Islet of Langerhans (tissue), 1 donor: ENCODE data around the gene RNF212B.
A peak's percentile ranks its signal among the peaks of the same experiment; 100 is the strongest.
"Not testable (repeated sequence)": the region's sequence is repeated elsewhere in the genome, so short reads cannot be mapped to it uniquely, and the experiment has no call there.

Source experiments
- FAIRE-seq: peaks from one replicate; lab custom pipeline; 2011; peaks lifted over from hg19 to GRCh38; lab: Jason Lieb, UNC

Gene RNF212B

GRCh38 chr14:23243066-23243465, 5.3 kb downstream of the RNF212B start:
- FAIRE-seq, result no peak

GRCh38 chr14:23245282-23245681, 7.5 kb downstream of the RNF212B start:
- peak; percentile 95 for FAIRE-seq

DNA sequence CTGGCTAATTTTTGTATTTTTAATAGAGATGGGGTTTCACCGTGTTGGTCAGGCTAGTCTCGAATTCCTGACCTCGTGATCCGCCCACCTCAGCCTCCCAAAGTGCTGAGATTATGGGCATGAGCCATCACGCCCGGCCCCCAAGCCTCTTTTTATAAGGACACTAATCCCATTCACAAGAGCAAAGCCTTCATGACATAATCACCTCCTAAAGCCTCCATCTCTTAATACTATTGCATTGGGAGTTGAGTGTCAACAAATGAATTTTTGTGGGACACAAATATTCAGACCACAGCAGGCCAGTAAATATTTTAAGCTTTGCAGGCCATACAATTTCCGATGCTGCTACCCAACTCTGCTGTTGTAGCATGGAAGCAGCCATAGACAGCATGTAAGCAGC, 10.9 kb downstream of the RNF212B start:
- no peak for FAIRE-seq

DNA sequence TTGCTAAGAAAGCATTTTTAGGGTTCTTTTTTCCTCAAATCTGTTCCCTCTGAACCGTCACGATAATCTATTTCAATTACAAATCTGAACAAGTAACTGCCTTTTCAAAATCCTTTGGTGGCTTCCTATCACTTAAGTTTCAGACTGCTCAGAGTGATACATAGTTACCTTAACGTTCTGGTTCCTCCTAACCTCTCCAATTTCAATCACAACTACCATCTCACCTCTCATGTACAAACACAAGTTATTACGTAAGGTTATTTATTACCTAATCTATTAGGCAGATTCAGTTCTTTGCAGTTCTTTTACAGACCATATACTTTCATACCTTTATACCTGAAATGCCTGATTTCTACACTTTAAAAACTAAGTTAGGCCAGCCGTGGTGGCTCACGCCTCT, 12.1 kb downstream of the RNF212B start:
- no peak for FAIRE-seq

DNA sequence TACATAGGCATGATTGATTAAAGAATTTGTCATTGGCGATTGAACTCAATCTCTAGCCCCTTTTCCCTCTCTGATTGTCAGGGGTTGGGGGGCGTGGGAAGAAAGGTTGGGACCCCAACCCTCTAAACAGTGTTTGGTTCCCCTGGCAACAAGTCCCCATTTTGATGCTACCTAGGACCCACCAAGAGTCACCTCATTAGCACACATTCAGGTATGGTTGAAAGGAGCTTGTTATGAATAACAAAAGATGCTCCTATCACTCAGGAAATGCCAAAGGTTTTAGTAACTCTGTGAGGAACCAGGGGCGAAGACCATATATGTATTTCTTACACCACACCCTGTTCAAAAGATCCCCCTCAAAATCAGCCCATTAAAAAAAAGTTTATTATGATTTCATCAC, 14.3 kb downstream of the RNF212B start:
- no peak for FAIRE-seq

DNA sequence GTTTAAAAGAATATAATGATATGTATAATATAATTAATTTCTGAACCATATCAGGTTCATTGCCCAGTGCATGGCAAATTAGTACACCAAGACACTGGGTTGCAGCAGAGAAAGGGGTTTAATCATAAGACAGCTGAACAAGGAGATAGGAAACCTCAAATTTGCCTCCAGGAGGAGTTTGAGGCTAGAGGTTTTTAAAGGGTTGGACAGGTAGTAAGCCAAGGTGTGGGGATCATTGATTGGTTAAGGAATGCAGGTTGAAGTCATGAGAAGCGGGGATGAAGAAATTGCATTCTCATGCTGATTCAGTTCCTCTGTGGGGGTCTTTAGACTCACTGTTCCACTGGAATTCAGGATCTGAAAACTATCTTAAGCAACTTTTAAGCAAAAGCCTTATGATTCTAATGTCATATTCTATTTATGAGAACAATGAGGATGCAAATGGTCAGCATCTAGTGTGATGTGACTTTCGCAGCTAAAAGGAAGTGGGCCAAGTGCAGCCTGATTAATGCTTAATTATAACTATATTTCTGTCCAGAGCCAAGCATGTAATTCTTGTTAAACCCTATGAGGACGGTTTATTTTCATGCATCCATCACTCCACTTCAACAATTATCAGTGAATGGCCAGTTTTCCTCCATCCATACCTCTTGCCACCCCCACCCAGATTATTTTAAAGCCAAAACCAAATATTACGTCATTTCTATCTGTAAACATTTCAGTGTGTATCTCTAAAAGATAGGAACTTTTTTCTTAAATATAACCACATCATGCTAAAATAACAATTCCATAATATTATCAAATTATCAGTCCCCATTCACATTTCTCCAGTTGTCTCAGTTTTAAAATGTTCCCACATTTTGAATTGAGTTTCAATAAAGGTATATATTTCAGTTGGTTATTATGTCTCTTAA, 14.9 kb downstream of the RNF212B start:
- no peak for FAIRE-seq

- FAIRE-seq, result no peak
These were observed 20.5 kb downstream of the RNF212B start for GRCh38 chr14:23258256-23258655.

DNA sequence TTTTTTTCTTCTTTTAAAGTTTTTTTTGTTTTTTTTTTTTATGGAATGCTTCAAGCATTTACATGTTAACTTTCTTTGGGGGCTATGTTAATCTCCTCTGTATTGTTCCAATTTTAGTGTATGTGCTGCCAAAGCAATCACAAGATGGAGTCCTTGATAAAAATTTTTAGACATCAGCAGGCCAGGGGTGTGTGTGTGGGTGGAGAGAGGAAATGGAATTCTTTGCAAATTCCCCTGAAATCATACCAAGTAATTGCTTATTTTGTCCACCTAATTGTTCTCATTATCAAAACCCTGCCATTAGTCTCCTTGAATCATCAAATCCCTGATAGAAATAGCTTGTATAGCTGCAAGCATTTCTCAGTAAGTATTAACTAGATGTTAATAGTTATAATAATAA, 21.7 kb downstream of the RNF212B start:
- no peak for FAIRE-seq

DNA sequence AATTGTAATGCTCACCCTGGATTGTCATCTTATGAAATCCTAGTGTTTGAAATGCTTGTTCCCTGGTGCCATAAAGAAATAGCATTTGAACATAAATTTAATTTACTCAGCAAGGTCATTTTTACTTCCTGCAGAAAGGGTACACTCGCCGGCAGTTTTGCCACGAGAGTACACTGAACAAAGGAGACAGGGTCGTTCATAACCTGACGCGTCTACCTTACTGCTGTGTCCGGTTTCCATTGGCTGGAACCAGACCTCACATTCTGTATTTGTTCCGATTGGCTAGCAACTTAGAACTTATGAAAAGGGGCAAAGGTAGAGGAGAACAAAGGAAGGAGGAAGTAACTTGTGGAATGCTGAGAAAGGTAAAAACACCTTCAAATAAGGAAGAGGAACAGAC, 23.1 kb downstream of the RNF212B start:
- not testable (repeated sequence) for FAIRE-seq

DNA sequence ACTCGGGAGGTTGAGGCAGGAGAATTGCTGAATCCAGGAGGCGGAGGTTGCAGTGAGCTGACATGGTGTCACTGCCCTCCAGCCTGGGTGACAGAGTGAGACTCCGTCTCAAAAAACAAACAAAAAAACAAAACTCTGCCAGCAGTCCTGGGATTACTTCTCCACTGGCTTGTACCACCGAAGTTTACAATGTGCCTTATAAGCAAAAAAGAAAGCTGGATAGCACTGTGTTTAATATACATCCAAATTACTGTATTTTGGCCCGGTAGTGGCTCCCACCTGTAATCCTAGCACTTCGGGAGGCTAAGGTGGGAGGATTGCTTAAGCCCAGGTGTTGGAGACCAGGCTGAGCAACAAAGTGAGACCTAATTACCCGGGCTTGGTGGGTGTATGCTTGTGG, 31.5 kb downstream of the RNF212B start:
- FAIRE-seq, result no peak

- no peak for FAIRE-seq
These were observed 37.7 kb downstream of the RNF212B start for GRCh38 chr14:23275412-23275811.

DNA sequence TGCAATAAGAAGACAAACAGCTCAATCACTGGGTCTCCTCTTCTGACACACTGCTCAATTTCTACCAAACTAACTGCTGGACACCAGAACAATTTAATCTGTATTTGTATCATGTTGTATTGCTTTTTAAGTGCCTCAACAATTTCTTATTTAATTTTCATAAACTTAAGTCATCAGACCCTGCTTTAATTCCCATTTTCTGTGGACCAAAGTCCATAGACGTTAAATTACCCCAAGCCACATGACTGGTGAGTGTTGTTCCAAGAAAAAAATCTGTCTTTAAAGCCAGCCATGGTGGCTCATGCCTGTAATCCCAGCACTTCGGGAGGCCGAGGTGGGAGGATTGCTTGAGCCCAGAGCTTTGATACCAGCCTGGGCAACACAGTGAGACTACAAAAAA, 39.5 kb downstream of the RNF212B start:
- no peak for FAIRE-seq

DNA sequence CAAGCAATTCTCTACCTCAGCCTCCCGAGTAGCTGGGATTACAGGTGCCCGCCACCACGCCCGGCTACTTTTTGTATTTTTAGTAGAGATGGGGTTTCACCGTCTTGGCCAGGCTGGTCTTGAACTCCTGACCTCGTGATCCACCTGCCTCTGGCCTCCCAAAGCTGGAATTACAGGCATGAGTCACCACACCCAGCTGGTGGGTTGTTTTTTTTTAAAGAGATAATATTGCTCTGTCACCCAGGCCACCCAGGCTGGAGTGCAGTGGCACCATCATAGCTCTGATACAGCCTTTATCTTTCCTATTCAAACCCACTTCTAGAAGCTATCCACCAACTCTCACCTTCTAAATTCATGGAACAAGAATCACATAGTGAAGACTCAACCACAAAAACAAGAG, 40.2 kb downstream of the RNF212B start:
- not testable (repeated sequence) for FAIRE-seq

DNA sequence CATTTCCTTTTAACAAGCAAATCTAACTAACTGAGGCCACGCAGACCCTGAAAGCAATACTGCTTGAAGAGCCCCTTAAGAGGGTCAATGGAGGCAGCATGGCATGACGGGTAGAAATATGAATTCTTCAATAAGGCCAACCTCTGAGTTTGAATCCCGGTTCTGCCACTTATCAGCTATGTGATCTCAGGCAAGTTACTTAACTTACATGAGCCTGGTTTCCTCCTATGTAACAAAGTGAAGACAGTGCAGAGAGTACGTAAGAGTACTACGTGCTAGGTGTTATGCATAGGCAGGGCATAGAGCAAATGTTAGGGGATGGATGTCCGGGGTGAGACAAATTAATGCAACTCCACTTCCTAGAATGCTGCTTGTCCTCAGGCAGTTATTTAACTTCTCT, 43.5 kb downstream of the RNF212B start:
- no peak for FAIRE-seq

DNA sequence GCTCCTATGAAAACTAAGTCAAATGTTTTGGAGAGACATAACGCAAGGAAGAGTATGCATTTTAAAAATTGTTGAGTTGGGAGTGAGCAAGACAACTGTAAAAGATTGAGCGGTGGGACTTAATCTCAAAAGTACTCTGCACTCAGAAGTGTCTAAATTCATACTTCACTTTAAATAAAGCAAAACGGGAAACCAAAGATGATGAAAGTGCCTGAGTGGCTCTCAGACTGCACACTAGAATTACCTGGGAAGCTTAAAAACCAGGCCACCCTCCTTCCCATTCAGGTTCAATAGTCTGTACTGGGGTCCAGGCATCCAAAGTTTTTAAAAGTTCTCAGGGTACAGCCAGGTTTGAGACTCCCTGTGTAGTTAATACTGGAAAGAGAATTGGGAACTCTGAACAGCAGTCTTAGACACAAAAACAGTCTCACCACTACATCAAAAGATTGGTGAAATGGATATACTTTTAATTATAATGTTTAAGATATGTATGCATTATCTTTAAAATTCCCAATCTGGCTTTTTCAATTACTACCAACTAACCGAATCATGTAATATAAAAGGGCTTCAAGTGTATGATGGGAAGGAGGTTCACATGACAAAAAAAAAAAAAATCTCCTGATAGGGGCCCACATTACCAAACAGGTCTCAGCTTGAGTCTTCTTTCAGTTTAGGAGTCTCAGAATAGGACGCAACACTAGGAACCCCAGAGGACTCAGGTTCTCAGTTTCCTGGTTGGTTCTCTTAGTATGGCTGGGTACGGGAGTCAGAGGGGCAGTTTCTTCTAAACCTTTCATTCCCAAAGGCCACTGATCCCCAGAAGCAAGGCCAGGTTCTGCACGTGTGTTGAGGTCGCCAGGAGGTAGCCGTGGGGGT, 47.2 kb downstream of the RNF212B start:
- FAIRE-seq, result no peak

DNA sequence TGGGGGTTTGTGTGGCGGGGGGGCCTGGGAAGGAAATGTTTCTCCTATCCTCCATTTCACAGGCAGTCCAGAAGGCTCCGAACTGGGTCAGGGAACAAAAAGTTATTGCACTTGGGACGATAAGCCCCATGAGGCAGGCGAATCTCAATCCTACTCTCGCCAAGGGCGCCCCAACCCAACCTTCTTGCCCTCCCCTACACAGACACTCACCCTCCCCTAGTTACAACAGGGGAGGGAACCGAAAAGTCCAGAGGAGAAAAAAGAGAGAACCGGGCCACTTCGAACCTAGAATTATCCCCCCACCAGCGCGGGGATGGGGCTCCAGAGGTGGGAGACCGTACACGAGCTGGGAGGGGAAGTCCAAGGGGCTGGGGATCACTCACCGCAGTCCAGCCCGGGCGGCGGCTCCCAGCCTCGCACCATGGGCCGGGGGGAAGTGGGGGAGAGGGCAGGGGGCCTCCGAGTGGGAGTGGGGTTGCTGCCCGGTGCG, 47.8 kb downstream of the RNF212B start:
- FAIRE-seq, result no peak

DNA sequence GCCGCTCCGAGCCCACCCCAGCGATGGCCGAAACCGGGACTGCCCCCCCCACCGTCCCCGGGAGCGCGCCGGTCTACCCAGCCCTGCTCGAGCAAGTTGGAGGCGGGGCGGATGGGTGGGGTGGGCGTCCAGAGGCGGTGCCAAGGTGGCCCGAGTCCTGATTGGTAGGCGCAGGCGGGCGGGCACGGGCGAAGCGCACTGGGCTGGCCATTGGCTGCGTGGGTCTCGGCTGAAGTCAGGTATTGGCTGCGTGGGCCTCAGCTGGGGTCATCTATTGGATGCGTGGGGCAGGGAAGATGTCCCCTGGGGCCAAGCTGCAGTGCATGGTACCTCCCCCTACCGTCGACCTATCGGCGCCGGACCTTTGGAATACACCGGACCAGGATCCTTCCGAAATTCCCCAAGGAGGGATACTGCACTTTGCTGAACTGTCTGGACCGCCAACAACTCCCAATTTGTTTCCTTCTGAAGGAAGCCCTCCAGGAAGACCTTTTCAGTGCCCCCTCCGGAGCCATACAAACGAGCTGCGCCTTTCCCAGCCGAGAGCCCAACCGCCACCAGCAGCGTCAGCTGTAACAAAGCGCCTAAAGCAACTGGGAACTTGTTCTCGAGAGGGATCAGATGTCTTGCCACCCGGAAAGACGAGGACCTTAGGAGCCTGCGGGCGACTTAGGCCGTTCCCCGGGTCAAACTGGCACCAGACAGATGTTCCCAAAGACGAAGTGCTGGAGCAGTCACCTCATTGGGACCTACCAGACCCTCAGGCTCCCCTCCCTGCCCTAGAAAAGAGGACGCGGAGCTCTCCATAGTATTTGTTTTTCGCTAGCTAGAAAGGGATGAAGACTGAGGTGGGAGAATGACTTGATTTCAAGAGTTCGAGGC, 48.5 kb downstream of the RNF212B start, which contains the start of gene HOMEZ:
HOMEZ (minus strand) TSS at position 113 of the 882 bp plus-strand sequence. CDS start 180 bp downstream, outside the sequence.
- no peak for FAIRE-seq

DNA sequence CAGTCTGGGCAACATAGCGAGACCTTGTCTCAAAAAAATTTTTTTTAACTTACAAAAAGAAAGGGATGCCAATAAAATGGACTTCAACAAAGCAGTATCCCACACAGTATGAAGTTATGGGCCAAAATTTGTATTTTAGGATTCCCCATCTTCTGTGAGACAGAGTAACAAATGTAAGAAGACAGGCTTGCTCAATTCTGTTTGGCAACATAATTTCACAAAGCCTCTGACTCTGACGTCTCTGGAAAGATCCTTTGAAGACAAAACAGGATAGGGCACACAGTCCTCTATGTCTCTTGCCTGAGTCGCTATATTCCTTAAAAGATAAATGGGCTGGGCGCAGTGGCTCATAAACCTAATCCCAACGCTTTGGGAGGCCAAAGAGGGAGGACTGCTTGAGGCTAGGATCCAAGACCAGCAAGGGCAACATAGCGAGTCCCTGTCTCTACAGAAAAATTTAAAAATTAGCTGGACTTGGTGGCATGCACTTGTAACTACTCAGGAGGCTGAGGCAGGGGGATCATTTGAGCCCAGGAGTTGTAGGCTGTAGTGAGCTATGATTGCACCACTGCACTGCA, 49.3 kb downstream of the RNF212B start:
- FAIRE-seq, result no peak

GRCh38 chr14:23294734-23295561, 57.2 kb downstream of the RNF212B start:
- no peak for FAIRE-seq

GRCh38 chr14:23296012-23296777, 58.5 kb downstream of the RNF212B start:
- FAIRE-seq, result no peak
